ENCODE data around the gene RBM47. TPM values are rescaled to one million over a fixed set of nuclear protein-coding genes. Genes with fewer than 3 reads are reported as not detected.

Gene RBM47
- polyA plus RNA-seq, 1 donor from 2014 or later, result 1.7 TPM

GRCh38 chr4:40461879-40462278 lies 167.8 kb downstream of the RBM47 start:
- no peaks in the 10 kb centered on the region for H3K9me2 ChIP-seq (ENCODE audit: insufficient read depth, low read length)
- no peak for TF ChIP-seq MXI1 (conservative IDR thresholded peaks at IDR 0.05; ENCODE audit: poor library complexity, severe bottlenecking)
- no peaks in the 10 kb centered on the region for H3F3A ChIP-seq (ENCODE audit: insufficient read depth, low read length, poor library complexity, severe bottlenecking)
- H4K20me1 ChIP-seq (ENCODE audit: insufficient read depth), result no peaks in the 10 kb centered on the region
- no peaks in the 10 kb centered on the region for H3K27me3 ChIP-seq (ENCODE audit: insufficient read depth, low read depth, low read length)
- H3K9ac ChIP-seq (ENCODE audit: low read length), result no peak overlapping the region
- H3K4me2 ChIP-seq (ENCODE audit: low read length), result no peak overlapping the region
- no peaks in the 10 kb centered on the region for H3K79me2 ChIP-seq (replicated peaks; ENCODE audit: insufficient read depth, low read length)
- no peak overlapping the region for H3K4me3 ChIP-seq (ENCODE audit: low read length)
- no peaks in the 10 kb centered on the region for H3K36me3 ChIP-seq (ENCODE audit: insufficient read depth, low read length)
- no peak overlapping the region for H3K27ac ChIP-seq (ENCODE audit: low read length)
- H2AFZ ChIP-seq (ENCODE audit: low read depth, low read length), result no peak overlapping the region
- H3K9me3 ChIP-seq (ENCODE audit: low read length), result no peaks in the 10 kb centered on the region

DNA sequence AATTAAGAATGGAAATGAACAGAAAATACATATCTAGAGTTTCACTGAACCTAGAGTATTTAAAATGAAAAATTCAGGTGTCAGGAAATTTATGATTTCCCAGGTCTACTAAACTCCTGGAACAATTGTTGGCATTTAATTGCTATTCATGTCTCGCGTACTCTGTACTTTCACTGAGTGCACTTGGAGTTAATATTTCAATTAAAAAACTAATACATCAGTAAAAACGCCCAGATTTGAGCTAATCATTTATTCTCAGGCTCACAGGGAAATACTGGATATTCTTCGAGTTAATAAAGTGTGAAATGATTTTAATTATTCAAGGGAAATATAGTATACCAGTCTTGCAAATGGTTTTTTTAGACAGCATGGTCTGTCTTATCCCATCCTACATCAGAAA lies 168.6 kb downstream of the RBM47 start:
- Histone ChIP-seq H2AFZ (ENCODE audit: low read depth, low read length) (no peak overlapping the region), H3K9me3 (ENCODE audit: low read length) (no peaks in the 10 kb centered on the region)
- no peak for TF ChIP-seq EP300 (conservative IDR thresholded peaks at IDR 0.05; ENCODE audit: poor library complexity, severe bottlenecking)
- TF ChIP-seq, protein P1, sequence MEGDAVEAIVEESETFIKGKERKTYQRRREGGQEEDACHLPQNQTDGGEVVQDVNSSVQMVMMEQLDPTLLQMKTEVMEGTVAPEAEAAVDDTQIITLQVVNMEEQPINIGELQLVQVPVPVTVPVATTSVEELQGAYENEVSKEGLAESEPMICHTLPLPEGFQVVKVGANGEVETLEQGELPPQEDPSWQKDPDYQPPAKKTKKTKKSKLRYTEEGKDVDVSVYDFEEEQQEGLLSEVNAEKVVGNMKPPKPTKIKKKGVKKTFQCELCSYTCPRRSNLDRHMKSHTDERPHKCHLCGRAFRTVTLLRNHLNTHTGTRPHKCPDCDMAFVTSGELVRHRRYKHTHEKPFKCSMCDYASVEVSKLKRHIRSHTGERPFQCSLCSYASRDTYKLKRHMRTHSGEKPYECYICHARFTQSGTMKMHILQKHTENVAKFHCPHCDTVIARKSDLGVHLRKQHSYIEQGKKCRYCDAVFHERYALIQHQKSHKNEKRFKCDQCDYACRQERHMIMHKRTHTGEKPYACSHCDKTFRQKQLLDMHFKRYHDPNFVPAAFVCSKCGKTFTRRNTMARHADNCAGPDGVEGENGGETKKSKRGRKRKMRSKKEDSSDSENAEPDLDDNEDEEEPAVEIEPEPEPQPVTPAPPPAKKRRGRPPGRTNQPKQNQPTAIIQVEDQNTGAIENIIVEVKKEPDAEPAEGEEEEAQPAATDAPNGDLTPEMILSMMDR (IDR thresholded peaks at IDR 0.05; ENCODE audit: poor library complexity, severe bottlenecking), result no peak
- TF ChIP-seq MXI1 (conservative IDR thresholded peaks at IDR 0.05; ENCODE audit: poor library complexity, severe bottlenecking), result no peak
- TF ChIP-seq SMC3 (conservative IDR thresholded peaks at IDR 0.05; ENCODE audit: poor library complexity), result no peak
- no peak for TF ChIP-seq POLR2AphosphoS5 (IDR thresholded peaks at IDR 0.05)
- no peak for TF ChIP-seq RAD21 (conservative IDR thresholded peaks at IDR 0.05)
- TF ChIP-seq REST (IDR thresholded peaks at IDR 0.05; ENCODE audit: borderline replicate concordance), result no peak
- no peak for TF ChIP-seq TAF1 (IDR thresholded peaks at IDR 0.05; ENCODE audit: low read depth)
- no peak for TF ChIP-seq EZH2 (IDR thresholded peaks at IDR 0.05; ENCODE audit: borderline replicate concordance, insufficient read depth, low read length, poor library complexity, severe bottlenecking)

DNA sequence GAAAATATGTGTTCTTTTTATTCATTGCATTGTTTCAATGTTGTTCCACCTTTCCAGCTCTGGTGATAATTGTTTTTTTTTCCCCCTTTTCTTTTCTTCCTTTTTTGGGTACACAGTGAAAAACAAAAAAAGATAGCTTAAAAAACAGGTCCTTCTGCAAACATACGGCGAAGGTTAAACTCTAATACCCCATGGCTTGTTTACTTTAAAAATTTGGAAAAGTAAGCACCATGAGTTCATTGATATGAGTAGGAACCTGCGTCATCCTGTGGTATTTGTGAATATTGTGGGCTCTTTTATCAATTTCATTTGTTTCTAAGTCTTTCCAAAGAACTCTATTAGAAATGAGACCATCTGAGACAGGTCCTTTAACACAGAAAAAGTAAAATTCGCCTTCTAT lies 171.0 kb downstream of the RBM47 start:
- H3K9ac ChIP-seq (ENCODE audit: low read length), result no peak overlapping the region
- no peaks in the 10 kb centered on the region for H3F3A ChIP-seq (ENCODE audit: insufficient read depth, low read length, poor library complexity, severe bottlenecking)
- H3K36me3 ChIP-seq (ENCODE audit: insufficient read depth, low read length), result no peaks in the 10 kb centered on the region
- H3K27me3 ChIP-seq (ENCODE audit: insufficient read depth, low read depth, low read length), result no peaks in the 10 kb centered on the region
- no peaks in the 10 kb centered on the region for H3K79me2 ChIP-seq (replicated peaks; ENCODE audit: insufficient read depth, low read length)
- H3K27ac ChIP-seq (ENCODE audit: low read length), result no peak overlapping the region
- no peak overlapping the region for H3K4me2 ChIP-seq (ENCODE audit: low read length)
- no peaks in the 10 kb centered on the region for H3K9me3 ChIP-seq (ENCODE audit: low read length)
- H3K4me3 ChIP-seq (ENCODE audit: low read length), result no peak overlapping the region
- no peak overlapping the region for H2AFZ ChIP-seq (ENCODE audit: low read depth, low read length)
- no peaks in the 10 kb centered on the region for H3K9me2 ChIP-seq (ENCODE audit: insufficient read depth, low read length)
- TF ChIP-seq TAF1 (IDR thresholded peaks at IDR 0.05; ENCODE audit: low read depth) (no peak), RAD21 (conservative IDR thresholded peaks at IDR 0.05) (no peak), MXI1 (conservative IDR thresholded peaks at IDR 0.05; ENCODE audit: poor library complexity, severe bottlenecking) (no peak), EP300 (conservative IDR thresholded peaks at IDR 0.05; ENCODE audit: poor library complexity, severe bottlenecking) (no peak), POLR2AphosphoS5 (IDR thresholded peaks at IDR 0.05) (no peak), EZH2 (IDR thresholded peaks at IDR 0.05; ENCODE audit: borderline replicate concordance, insufficient read depth, low read length, poor library complexity, severe bottlenecking) (no peak), REST (IDR thresholded peaks at IDR 0.05; ENCODE audit: borderline replicate concordance) (no peak), SMC3 (conservative IDR thresholded peaks at IDR 0.05; ENCODE audit: poor library complexity) (no peak)
- TF ChIP-seq, protein P1 (IDR thresholded peaks at IDR 0.05; ENCODE audit: poor library complexity, severe bottlenecking), result no peak
- no peaks in the 10 kb centered on the region for H4K20me1 ChIP-seq (ENCODE audit: insufficient read depth)

More for the DNA sequence above, 168.6 kb downstream of the RBM47 start:
- Histone ChIP-seq H3K4me3 (ENCODE audit: low read length) (no peak overlapping the region), H3K79me2 (replicated peaks; ENCODE audit: insufficient read depth, low read length) (no peaks in the 10 kb centered on the region), H3F3A (ENCODE audit: insufficient read depth, low read length, poor library complexity, severe bottlenecking) (no peaks in the 10 kb centered on the region), H3K4me2 (ENCODE audit: low read length) (no peak overlapping the region), H4K20me1 (ENCODE audit: insufficient read depth) (no peaks in the 10 kb centered on the region), H3K9me2 (ENCODE audit: insufficient read depth, low read length) (no peaks in the 10 kb centered on the region), H3K27me3 (ENCODE audit: insufficient read depth, low read depth, low read length) (no peaks in the 10 kb centered on the region), H3K36me3 (ENCODE audit: insufficient read depth, low read length) (no peaks in the 10 kb centered on the region), H3K9ac (ENCODE audit: low read length) (no peak overlapping the region), H3K27ac (ENCODE audit: low read length) (no peak overlapping the region)

Data from neural cell (in vitro differentiated cells).